Suppressor macrophage treated with lipopolysaccharide for 4 hours (primary cell): ENCODE data around the gene RGS6.

Experiments
- DNase-seq: peaks from one replicate; pipeline ENCODE4 v3.0.0-alpha.2; 2020

The RGS6 gene

DNA sequence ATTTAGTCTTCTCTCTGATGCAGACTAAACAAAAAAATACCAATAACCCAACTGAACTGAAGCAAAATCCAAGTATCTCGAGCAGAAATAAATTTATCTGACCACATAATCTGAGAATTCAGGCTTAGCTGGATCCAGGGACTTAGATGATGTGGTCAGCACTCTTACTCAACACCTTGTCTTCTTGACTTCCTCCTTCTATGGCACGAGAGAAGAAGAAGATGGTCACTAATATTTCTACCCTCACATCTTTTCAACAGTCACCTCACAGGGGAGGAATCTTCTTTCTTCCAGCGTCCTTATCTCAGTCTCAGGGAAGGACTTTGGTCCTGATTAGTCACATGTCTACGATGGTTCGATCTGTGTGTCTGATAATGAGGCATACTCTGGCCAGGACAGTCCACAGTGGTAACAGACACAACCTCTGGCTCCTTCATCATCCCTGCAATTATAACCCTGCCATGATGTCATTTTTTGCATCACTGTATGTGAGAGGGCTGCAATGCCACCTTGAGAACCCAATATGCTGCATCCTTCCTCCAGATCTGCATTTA is 15.8 kb downstream of the RGS6 start:
- no peak for DNase-seq

DNA sequence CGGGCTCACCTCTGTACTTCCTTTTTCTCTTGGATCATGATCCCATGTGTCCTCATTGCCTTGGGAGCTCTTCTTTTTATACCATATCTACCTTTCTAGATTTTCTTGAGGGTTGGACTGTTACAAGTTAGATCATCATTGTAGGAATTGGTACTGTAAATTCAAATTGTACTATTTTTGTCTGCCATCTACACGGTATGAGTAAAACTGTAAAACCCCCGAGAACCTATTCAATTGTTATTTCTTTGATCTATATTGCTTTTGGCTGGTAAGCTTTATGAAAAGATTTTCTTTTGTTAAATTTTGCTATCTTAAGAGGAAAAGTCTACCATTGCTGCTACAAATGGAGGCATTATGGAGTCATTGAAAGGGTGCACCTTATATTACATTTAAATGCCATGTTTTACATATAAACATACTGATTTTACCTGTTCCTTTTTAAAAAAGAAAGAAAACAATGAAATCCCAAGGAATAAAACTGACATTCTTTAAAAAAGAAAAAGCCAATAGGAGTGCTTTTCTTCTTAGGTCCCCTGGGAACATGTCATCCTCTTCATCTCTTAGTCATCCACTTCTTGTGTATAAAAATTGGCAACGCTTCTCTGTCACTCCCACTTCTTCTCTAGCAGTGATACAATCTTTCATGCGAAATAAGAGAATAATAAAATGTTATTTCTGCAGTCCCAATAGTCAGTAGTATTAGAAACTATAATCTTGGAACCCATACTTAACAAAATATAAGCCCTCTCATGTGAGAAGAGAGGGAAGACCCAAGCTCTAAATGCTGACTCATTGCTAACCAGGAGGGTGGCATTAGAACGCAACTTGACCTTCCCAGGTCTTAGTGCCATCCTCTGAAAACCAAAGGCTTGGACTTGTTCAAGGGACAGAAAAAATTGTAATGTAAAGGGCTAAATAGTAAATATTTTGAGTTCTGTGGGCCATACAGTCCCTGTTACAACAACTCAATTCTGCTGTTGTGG is 20.4 kb downstream of the RGS6 start:
- DNase-seq: no peak

DNA sequence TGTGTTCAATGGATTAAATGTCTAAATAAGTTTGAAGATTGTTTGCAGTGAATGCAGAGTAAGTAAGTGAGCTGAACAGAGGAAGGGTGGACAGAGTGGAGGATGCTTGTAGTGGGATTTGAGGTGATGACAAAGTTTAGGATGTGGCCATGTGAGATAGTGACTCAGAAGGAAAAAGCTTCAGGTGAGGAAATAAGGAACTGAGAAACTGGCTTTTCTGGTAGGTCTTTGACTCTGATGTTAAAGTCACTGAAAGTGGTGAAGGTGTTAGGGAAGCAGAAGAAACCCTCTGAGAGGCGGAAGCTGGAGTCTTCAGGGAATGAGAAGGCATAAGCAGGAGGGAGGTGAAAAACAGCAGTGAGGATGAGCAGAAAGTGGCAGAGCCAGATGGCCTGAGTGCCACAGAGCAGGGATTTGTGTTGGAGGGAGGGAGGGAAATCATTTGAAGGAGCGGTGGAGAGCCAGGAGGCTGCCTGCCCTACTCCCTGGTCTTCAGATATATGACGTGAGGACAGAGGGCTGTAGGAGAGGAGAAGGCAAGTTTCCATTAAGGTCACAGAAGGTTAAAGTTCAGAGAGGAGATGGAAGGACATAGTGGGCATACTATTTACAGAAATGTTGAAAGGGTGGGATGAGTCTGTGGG is 24.8 kb downstream of the RGS6 start:
- DNase-seq: no peak

GRCh38 chr14:71959055-71959454 is 26.8 kb downstream of the RGS6 start:
- DNase-seq: no peak

DNA sequence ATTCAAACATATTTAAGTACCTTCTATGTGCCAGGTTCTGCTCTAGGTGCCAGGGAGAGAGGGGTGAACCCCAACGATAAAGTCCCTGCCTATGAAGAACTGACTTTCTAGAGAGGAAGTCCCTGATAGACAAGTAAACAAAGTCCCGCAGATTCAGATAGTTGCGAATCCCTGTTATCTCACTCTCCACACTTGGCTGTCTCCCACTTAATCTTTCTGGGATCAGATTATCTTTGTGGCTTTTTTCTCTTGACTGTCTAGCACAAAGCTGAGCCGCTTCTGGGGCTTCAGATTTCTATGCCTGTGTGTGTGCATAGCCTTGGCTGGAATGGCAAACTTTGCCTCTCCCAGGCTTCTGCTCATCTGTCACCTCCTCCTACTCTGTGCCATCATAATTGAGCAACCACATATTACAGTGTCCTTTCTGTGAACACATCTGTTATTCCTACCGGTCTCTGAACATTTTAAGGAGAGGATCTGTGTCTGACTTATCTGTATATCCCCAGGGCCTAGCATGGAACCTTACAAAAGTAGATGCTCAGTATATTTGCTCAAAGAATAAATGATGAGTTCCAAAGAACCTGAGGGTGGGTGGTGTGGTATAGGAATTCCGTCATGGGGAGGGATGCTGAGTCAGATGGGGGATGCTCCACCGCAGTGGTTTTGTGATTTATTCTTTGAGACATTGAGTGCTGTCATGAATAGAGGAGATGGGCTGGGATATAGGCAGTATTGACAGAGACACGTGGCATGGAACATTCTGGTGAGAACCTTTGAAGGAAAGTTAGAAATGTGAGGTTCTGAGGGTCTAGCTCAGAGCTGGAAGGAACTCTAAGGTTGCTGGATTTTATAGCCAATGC is 28.5 kb downstream of the RGS6 start:
- DNase-seq: no peak

DNA sequence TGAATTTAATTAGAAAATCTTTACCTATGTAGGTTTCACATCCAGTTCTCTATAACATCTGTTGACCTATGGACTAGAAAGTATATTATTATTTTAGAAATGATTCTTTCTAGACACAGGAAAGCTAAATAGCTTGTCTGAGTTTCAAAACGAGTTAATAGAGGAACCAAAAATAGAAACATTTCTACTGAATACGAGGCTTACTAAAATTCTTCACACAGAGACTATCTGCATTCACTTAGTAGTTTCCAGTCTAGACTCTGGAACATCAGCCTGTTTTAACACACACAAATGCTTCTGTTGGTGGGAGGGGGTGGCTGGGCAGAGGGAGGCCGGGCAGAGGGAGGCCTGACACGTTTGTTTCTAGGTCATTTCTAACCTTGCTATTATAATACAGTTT is 29.7 kb downstream of the RGS6 start:
- no peak for DNase-seq

DNA sequence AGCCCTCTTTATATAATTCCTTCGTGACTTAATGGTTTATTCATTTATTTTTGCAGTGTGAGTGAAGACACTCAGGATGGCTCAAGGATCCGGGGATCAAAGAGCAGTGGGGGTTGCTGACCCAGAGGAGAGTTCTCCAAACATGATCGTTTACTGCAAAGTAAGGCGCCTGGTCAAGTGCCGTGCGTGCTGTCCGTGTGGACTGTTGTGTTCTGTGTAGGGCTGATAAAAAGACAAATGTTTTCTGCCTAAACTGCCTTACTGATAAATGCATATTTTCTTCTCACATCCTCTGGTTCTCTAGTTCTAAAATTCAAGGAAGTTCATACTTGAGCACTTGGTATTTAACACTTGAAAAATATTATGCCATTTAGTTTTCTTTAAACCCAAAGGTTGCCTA is 32.5 kb downstream of the RGS6 start:
- DNase-seq: no peak

DNA sequence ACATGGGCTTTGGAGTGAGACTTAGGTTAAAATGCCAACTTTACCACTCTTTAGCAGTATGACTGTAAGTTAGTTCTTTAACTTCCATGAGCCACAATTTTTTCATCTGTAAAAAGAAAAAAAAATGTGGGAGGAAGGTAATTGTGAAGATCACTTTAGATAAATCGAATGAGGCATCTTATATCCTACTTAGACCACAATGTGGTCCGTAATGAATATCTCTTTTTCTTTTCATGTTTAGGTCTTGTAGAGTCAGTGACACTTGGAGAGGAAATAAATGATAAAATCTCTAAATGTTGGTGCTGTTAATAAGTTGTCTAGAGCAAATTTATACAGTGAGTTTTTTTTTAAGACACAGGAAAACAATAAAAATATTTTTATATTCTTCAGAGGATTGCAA is 34.3 kb downstream of the RGS6 start:
- DNase-seq: no peak

GRCh38 chr14:71967704-71968103 is 35.5 kb downstream of the RGS6 start:
- DNase-seq: peak; percentile 60

DNA sequence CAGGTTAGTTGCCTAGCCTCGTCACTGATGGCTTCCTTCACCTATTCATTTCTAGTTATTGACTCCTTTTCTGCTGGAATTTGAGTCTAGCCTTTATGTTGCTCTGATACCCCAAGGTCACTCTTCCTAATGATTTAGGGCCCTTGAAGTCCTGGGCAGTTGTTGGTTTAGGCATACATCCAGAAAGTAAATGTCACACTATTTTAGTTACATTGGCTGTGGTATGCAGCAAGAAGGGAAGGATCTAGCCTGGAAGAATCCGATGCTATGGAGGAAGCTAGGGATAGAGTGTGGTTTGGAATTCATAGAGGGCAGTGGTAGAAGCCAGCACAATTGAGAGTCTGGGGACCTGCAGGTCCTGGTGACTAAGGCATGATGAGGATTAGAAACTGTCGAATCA is 38.0 kb downstream of the RGS6 start:
- DNase-seq: no peak

GRCh38 chr14:71985538-71986189 is 53.4 kb downstream of the RGS6 start:
- no peak for DNase-seq

- DNase-seq: no peak
Measured at GRCh38 chr14:71988476-71988875, 56.2 kb downstream of the RGS6 start.

- no peak for DNase-seq
Measured at GRCh38 chr14:71988939-71989338, 56.7 kb downstream of the RGS6 start.

DNA sequence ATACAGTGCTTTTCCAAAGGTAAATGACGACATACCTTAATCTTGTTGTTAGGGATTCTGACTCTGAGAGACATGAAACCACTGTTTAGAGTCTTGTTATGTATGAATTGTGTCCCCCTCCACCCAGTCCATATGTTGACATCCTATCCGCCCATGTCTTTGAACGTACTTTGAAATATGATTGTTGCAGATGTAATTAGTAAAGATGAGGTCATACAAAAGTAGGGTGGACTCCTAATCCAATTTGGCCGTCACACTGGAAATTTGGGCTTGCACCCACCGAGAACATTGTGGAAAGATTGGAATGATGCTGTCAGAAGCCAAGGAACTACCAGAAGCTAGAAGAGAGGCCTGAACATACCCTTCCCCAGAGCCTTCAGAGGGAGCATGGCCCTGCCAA is 62.2 kb downstream of the RGS6 start:
- no peak for DNase-seq

DNA sequence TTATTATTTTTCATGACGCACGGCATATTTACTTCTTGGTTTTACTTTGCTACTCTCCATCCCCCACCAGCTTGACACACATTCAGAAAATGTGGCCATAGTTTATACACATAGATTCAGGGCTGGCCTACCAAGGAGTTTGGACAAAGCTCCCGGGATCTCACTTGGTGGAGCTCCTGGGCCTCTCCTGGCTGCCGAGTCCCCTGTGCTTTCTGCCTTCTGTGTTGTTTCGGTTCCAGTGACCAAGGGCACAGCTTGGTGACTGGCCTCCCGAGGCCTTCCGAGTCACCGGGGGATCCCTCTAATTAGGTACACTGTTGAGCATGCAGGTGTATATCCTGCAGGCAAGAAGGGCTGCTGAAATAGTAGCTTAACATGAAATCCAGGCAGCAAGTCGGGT is 63.5 kb downstream of the RGS6 start:
- no peak for DNase-seq

DNA sequence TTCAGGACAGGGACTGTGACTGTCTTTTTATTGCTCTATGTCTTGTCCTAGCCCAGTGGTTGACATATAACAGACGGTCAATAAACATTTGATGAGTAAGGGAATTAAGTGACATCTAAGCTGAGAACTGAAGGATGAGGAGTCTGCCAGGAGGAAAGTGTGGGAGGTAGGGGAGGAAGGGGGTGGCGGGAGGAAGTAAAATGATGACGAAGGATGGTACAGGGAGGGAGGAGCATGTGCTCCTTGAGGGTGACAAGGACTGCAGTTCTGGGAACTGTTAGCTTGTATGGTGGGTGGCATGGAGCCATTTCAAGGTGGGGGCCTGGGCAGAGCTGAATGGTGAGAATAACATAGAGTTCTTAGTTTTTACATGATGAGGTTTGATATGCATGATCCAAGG is 64.4 kb downstream of the RGS6 start:
- DNase-seq: peak; percentile 31

- peak; percentile 7 for DNase-seq
Measured at GRCh38 chr14:72000907-72001306, 68.7 kb downstream of the RGS6 start.

GRCh38 chr14:72002731-72003130 is 70.5 kb downstream of the RGS6 start:
- DNase-seq: no peak

GRCh38 chr14:72008666-72009065 is 76.4 kb downstream of the RGS6 start:
- DNase-seq: no peak

DNA sequence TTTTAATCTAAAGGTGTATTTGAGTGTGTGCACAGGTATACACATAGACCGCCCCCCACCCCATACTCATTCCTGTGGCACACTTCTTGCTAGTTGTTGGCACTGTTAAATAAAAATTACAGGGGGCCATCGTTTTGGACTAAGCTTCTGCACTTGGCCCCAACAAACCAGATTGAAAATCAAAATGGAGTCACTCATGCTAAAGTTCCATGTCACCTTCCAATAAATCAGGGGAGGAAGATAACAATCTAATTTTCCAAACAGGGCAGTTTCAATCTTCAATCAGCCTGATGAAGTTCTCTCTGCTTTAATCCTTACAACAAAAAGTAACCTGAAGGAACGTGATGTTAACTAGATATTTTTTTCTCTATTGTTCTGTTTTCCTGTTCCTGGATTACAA is 78.2 kb downstream of the RGS6 start:
- DNase-seq: no peak

GRCh38 chr14:72013721-72014345 is 81.6 kb downstream of the RGS6 start:
- DNase-seq: no peak

GRCh38 chr14:72014486-72014885 is 82.3 kb downstream of the RGS6 start:
- DNase-seq: no peak
